ENCODE measurements around the gene CERS6. TPM values are rescaled to one million over a fixed set of nuclear protein-coding genes. Genes with fewer than 3 reads are reported as not detected.

CERS6 gene
- total and polyA plus RNA-seq, 2 of the 8 experiments (the other 6 are each of a cell fraction or from before 2014, with no cell fraction given), result 6.8 to 28.2 TPM

DNA sequence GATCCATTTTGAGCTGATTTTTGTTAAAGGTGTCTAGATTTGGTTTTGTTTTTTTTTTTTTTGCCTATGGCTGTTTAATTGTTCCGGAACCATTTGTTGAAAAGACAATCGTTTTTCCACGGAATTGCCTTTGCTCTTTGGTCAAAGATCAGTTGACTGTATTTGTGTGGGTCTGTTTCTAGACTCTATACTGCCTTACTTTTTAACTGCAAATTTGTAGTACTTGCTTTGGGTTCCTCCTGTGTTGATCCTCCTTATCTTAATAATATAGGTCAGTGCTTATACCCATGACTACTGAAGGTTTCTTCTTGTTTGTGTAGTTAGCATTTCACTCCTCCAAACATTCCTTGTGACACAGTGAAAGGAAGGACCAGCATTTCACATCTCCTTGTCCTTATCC lies 30.4 kb downstream of the CERS6 start (continued):
- TF ChIP-seq SIX5 (IDR thresholded peaks at IDR 0.05; ENCODE audit: low read depth, low read length), result no peak
- no peak for TF ChIP-seq ZNF274 (IDR thresholded peaks at IDR 0.05; ENCODE audit: borderline replicate concordance, extremely low read depth, low read length)
- TF ChIP-seq SP4 (IDR thresholded peaks at IDR 0.05; ENCODE audit: low read length), result no peak
- TF ChIP-seq, protein P1, sequence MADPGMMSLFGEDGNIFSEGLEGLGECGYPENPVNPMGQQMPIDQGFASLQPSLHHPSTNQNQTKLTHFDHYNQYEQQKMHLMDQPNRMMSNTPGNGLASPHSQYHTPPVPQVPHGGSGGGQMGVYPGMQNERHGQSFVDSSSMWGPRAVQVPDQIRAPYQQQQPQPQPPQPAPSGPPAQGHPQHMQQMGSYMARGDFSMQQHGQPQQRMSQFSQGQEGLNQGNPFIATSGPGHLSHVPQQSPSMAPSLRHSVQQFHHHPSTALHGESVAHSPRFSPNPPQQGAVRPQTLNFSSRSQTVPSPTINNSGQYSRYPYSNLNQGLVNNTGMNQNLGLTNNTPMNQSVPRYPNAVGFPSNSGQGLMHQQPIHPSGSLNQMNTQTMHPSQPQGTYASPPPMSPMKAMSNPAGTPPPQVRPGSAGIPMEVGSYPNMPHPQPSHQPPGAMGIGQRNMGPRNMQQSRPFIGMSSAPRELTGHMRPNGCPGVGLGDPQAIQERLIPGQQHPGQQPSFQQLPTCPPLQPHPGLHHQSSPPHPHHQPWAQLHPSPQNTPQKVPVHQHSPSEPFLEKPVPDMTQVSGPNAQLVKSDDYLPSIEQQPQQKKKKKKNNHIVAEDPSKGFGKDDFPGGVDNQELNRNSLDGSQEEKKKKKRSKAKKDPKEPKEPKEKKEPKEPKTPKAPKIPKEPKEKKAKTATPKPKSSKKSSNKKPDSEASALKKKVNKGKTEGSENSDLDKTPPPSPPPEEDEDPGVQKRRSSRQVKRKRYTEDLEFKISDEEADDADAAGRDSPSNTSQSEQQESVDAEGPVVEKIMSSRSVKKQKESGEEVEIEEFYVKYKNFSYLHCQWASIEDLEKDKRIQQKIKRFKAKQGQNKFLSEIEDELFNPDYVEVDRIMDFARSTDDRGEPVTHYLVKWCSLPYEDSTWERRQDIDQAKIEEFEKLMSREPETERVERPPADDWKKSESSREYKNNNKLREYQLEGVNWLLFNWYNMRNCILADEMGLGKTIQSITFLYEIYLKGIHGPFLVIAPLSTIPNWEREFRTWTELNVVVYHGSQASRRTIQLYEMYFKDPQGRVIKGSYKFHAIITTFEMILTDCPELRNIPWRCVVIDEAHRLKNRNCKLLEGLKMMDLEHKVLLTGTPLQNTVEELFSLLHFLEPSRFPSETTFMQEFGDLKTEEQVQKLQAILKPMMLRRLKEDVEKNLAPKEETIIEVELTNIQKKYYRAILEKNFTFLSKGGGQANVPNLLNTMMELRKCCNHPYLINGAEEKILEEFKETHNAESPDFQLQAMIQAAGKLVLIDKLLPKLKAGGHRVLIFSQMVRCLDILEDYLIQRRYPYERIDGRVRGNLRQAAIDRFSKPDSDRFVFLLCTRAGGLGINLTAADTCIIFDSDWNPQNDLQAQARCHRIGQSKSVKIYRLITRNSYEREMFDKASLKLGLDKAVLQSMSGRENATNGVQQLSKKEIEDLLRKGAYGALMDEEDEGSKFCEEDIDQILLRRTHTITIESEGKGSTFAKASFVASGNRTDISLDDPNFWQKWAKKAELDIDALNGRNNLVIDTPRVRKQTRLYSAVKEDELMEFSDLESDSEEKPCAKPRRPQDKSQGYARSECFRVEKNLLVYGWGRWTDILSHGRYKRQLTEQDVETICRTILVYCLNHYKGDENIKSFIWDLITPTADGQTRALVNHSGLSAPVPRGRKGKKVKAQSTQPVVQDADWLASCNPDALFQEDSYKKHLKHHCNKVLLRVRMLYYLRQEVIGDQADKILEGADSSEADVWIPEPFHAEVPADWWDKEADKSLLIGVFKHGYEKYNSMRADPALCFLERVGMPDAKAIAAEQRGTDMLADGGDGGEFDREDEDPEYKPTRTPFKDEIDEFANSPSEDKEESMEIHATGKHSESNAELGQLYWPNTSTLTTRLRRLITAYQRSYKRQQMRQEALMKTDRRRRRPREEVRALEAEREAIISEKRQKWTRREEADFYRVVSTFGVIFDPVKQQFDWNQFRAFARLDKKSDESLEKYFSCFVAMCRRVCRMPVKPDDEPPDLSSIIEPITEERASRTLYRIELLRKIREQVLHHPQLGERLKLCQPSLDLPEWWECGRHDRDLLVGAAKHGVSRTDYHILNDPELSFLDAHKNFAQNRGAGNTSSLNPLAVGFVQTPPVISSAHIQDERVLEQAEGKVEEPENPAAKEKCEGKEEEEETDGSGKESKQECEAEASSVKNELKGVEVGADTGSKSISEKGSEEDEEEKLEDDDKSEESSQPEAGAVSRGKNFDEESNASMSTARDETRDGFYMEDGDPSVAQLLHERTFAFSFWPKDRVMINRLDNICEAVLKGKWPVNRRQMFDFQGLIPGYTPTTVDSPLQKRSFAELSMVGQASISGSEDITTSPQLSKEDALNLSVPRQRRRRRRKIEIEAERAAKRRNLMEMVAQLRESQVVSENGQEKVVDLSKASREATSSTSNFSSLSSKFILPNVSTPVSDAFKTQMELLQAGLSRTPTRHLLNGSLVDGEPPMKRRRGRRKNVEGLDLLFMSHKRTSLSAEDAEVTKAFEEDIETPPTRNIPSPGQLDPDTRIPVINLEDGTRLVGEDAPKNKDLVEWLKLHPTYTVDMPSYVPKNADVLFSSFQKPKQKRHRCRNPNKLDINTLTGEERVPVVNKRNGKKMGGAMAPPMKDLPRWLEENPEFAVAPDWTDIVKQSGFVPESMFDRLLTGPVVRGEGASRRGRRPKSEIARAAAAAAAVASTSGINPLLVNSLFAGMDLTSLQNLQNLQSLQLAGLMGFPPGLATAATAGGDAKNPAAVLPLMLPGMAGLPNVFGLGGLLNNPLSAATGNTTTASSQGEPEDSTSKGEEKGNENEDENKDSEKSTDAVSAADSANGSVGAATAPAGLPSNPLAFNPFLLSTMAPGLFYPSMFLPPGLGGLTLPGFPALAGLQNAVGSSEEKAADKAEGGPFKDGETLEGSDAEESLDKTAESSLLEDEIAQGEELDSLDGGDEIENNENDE (IDR thresholded peaks at IDR 0.05; ENCODE audit: insufficient replicate concordance, low read length), result no peak
- TF ChIP-seq KDM4A (IDR thresholded peaks at IDR 0.05; ENCODE audit: low read depth, low read length, severe bottlenecking), result no peak
- TF ChIP-seq KDM1A (IDR thresholded peaks at IDR 0.05; ENCODE audit: borderline replicate concordance, low read length), result no peak
- TF ChIP-seq TCF12 (IDR thresholded peaks at IDR 0.05; ENCODE audit: low read depth, low read length), result no peak
- TF ChIP-seq EZH2 (IDR thresholded peaks at IDR 0.05; ENCODE audit: low read depth, low read length, severe bottlenecking), result no peak
